Activated effector memory CD4-positive, alpha-beta T cell treated with Interleukin-2 at 50 U/mL for 16 hours (primary cell): Measurements from ENCODE around the gene FOSL2.

Source experiments
- DNase-seq: peaks from one replicate; pipeline ENCODE4 v3.0.0-alpha.2; 2020

The FOSL2 gene

GRCh38 chr2:28413899-28414295 is 21.2 kb downstream of the FOSL2 start:
- DNase-seq, result no peak

GRCh38 chr2:28414583-28414982 is 21.9 kb downstream of the FOSL2 start:
- no peak for DNase-seq

GRCh38 chr2:28415010-28415409 is 22.4 kb downstream of the FOSL2 start:
- no peak for DNase-seq

GRCh38 chr2:28415715-28416114 is 23.1 kb downstream of the FOSL2 start:
- DNase-seq, result no peak

- DNase-seq, result no peak
Measured at GRCh38 chr2:28419003-28419402, 26.3 kb downstream of the FOSL2 start.

- no peak for DNase-seq
Measured at GRCh38 chr2:28419443-28420270, 27.0 kb downstream of the FOSL2 start.

- DNase-seq, result no peak
Measured at GRCh38 chr2:28420722-28421121, 28.1 kb downstream of the FOSL2 start.

- no peak for DNase-seq
Measured at GRCh38 chr2:28422908-28423741, 30.5 kb downstream of the FOSL2 start.

GRCh38 chr2:28423856-28424605 is 31.4 kb downstream of the FOSL2 start:
- peak; percentile 25 for DNase-seq

GRCh38 chr2:28424799-28425463 is 32.3 kb downstream of the FOSL2 start:
- DNase-seq, result no peak

GRCh38 chr2:28425464-28425835 is 32.8 kb downstream of the FOSL2 start:
- no peak for DNase-seq

- DNase-seq, result no peak
Measured at GRCh38 chr2:28427741-28428415, 35.2 kb downstream of the FOSL2 start.

- no peak for DNase-seq
Measured at GRCh38 chr2:28428486-28428885, 35.8 kb downstream of the FOSL2 start.

- no peak for DNase-seq
Measured at GRCh38 chr2:28429636-28430376, 37.1 kb downstream of the FOSL2 start.

GRCh38 chr2:28430377-28430765 is 37.7 kb downstream of the FOSL2 start:
- no peak for DNase-seq

- no peak for DNase-seq
Measured at GRCh38 chr2:28430788-28431418, 38.2 kb downstream of the FOSL2 start.

GRCh38 chr2:28431741-28432140 is 39.1 kb downstream of the FOSL2 start:
- DNase-seq, result no peak

- DNase-seq, result no peak
Measured at GRCh38 chr2:28432362-28432761, 39.7 kb downstream of the FOSL2 start.

- no peak for DNase-seq
Measured at GRCh38 chr2:28433215-28433614, 40.6 kb downstream of the FOSL2 start.

GRCh38 chr2:28433935-28434599 is 41.4 kb downstream of the FOSL2 start:
- DNase-seq, result no peak
